HepG2 (cell line): Measurements from ENCODE around the gene CMIP. TPM values are rescaled to one million over a fixed set of nuclear protein-coding genes. Genes with fewer than 3 reads are reported as not detected.

ENCODE experiments used
- GZF1 ChIP-seq: sonication (generic); formaldehyde crosslinking; IDR thresholded peaks from 2 replicates; pipeline ENCODE4 v1.5.1; 2020; ENCODE audit warnings: mild to moderate bottlenecking, missing genetic modification reagents
- MTA1 ChIP-seq: sonication (generic); formaldehyde crosslinking; IDR thresholded peaks from 2 replicates; pipeline ENCODE4 v1.4.0; 2020; ENCODE audit warnings: missing genetic modification reagents, mild to moderate bottlenecking, borderline replicate concordance
- NCOA5 ChIP-seq: sonication (generic); formaldehyde crosslinking; IDR thresholded peaks from 2 replicates; pipeline ENCODE4 v1.4.0; 2020; ENCODE audit warnings: missing genetic modification reagents
- NFKB2 ChIP-seq: sonication (generic); formaldehyde crosslinking; IDR thresholded peaks from 2 replicates; pipeline ENCODE4 v1.4.0; 2020; ENCODE audit warnings: missing genetic modification reagents, borderline replicate concordance
- PHF5A ChIP-seq: IDR thresholded peaks from one replicate; pipeline ENCODE4 v1.6.1; 2018; ENCODE audit warnings: low read depth, missing genetic modification reagents; ENCODE audit not compliant: unreplicated experiment
- PRDM4 ChIP-seq: sonication (generic); formaldehyde crosslinking; IDR thresholded peaks from 2 replicates; pipeline ENCODE4 v1.9.0; 2021; ENCODE audit warnings: missing genetic modification reagents, borderline replicate concordance
- RBM22 ChIP-seq: fragments of 200-400 bp; formaldehyde crosslinking; optimal IDR thresholded peaks from 2 replicates; pipeline ENCODE3; 2017; ENCODE audit warnings: mild to moderate bottlenecking, low read length, moderate library complexity
- RFX5 ChIP-seq: IDR thresholded peaks from 2 replicates; pipeline ENCODE4 v1.6.1; 2011; ENCODE audit warnings: low read depth, low read length, improper control_type of control experiment
- WIZ ChIP-seq: sonication (generic); formaldehyde crosslinking; IDR thresholded peaks from 2 replicates; pipeline ENCODE4 v1.5.1; 2020; ENCODE audit warnings: mild to moderate bottlenecking, missing genetic modification reagents
- ZBTB3 ChIP-seq: sonication (generic); formaldehyde crosslinking; IDR thresholded peaks from 2 replicates; pipeline ENCODE4 v1.4.0; 2020; ENCODE audit warnings: low read depth, mild to moderate bottlenecking, moderate library complexity, missing genetic modification reagents, borderline replicate concordance
- ZBTB37 ChIP-seq: sonication (generic); formaldehyde crosslinking; IDR thresholded peaks from 2 replicates; pipeline ENCODE4 v1.4.0; 2020; ENCODE audit warnings: mild to moderate bottlenecking, missing genetic modification reagents
- ZNF546 ChIP-seq: sonication (generic); formaldehyde crosslinking; conservative IDR thresholded peaks from 2 replicates; pipeline ENCODE4 v1.8.1; 2023; ENCODE audit warnings: mild to moderate bottlenecking, missing genetic modification reagents
- ZNF710 ChIP-seq: sonication (generic); formaldehyde crosslinking; IDR thresholded peaks from 2 replicates; pipeline ENCODE4 v1.5.0; 2020; ENCODE audit warnings: mild to moderate bottlenecking, missing genetic modification reagents, borderline replicate concordance
- ZNF724P ChIP-seq: sonication (generic); formaldehyde crosslinking; IDR thresholded peaks from 2 replicates; pipeline ENCODE4 v1.8.0; 2022; ENCODE audit warnings: missing genetic modification reagents, borderline replicate concordance
- polyA plus RNA-seq, 8 experiments: library from polyadenylated mRNA; depleted of rRNA in 3 of 8; stranded (reverse) in 7 of 8; unstranded in 1 of 8; fragments of >200 nt; fragmentation: Illumina TruSeq in 4 of 8; extraction: Trizol in 4 of 8; gene quantifications; 2 replicates each; pipeline versions ENCODE4 v1.2.1 to v1.2.3, GENCODE V29; 2011 to 2016; ENCODE audit warnings: low read depth in 4 of 8, missing spikeins in 1 of 8, mixed read lengths in 1 of 8; ENCODE audit not compliant: insufficient read depth in 1 of 8
- total RNA-seq, 5 experiments: library from RNA; depleted of rRNA; stranded (reverse); fragments of >200 nt; fragmentation: Illumina TruSeq; extraction: Trizol; gene quantifications; 2 replicates each; pipeline ENCODE4 v1.2.3, GENCODE V29; 2016; ENCODE audit warnings: low read depth in 1 of 5
- TF ChIP-seq, protein P1 (sequence below): sonication (generic); formaldehyde crosslinking; IDR thresholded peaks from 2 replicates; pipeline ENCODE4 v1.4.0; 2020; ENCODE audit warnings: mild to moderate bottlenecking, low read depth, missing genetic modification reagents
- TF ChIP-seq, protein P2 (sequence below): sonication (generic); formaldehyde crosslinking; IDR thresholded peaks from 2 replicates; pipeline ENCODE4 v1.5.1; 2020; ENCODE audit warnings: mild to moderate bottlenecking, missing genetic modification reagents, moderate library complexity

CMIP gene
- total and polyA plus RNA-seq, 2 of the 13 experiments (the other 11 are each of a cell fraction or from before 2014, with no cell fraction given): 10.9 to 18.1 TPM

GRCh38 chr16:81451753-81452680 is 7.4 kb downstream of the CMIP start (continued):
- TF ChIP-seq PRDM4 (no peak), ZNF724P (CRISPR knock-in tag) (no peak), ZNF710 (CRISPR knock-in tag) (peak; percentile 97), ZBTB3 (peak; percentile 97), ZNF546 (CRISPR knock-in tag) (0 out of 2 replicates have a peak, but pooled peaks have one; percentile 28), RFX5 (no peak), RBM22 (peak; percentile 100), NCOA5 (CRISPR knock-in tag) (no peak; the same call in 1 of the 2 replicates), MTA1 (CRISPR knock-in tag) (peak; percentile 98), ZBTB37 (CRISPR knock-in tag) (peak; percentile 88), PHF5A (CRISPR knock-in tag) (peak; percentile 60), GZF1 (CRISPR knock-in tag) (no peak), WIZ (peak; percentile 87; the same call in 1 of the 2 replicates), NFKB2 (CRISPR knock-in tag) (peak; percentile 57; the same call in 1 of the 2 replicates)
- TF ChIP-seq, protein P1, sequence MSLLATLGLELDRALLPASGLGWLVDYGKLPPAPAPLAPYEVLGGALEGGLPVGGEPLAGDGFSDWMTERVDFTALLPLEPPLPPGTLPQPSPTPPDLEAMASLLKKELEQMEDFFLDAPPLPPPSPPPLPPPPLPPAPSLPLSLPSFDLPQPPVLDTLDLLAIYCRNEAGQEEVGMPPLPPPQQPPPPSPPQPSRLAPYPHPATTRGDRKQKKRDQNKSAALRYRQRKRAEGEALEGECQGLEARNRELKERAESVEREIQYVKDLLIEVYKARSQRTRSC (CRISPR knock-in tag): no peak; the same call in 1 of the 2 replicates
- TF ChIP-seq, protein P2, sequence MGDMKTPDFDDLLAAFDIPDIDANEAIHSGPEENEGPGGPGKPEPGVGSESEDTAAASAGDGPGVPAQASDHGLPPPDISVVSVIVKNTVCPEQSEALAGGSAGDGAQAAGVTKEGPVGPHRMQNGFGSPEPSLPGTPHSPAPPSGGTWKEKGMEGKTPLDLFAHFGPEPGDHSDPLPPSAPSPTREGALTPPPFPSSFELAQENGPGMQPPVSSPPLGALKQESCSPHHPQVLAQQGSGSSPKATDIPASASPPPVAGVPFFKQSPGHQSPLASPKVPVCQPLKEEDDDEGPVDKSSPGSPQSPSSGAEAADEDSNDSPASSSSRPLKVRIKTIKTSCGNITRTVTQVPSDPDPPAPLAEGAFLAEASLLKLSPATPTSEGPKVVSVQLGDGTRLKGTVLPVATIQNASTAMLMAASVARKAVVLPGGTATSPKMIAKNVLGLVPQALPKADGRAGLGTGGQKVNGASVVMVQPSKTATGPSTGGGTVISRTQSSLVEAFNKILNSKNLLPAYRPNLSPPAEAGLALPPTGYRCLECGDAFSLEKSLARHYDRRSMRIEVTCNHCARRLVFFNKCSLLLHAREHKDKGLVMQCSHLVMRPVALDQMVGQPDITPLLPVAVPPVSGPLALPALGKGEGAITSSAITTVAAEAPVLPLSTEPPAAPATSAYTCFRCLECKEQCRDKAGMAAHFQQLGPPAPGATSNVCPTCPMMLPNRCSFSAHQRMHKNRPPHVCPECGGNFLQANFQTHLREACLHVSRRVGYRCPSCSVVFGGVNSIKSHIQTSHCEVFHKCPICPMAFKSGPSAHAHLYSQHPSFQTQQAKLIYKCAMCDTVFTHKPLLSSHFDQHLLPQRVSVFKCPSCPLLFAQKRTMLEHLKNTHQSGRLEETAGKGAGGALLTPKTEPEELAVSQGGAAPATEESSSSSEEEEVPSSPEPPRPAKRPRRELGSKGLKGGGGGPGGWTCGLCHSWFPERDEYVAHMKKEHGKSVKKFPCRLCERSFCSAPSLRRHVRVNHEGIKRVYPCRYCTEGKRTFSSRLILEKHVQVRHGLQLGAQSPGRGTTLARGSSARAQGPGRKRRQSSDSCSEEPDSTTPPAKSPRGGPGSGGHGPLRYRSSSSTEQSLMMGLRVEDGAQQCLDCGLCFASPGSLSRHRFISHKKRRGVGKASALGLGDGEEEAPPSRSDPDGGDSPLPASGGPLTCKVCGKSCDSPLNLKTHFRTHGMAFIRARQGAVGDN (CRISPR knock-in tag): peak; percentile 96
